ENCODE data around the gene WASHC1. TPM values are rescaled to one million over a fixed set of nuclear protein-coding genes. Genes with fewer than 3 reads are reported as not detected.
A peak's percentile ranks its signal among the peaks of the same experiment; 100 is the strongest.
"Not testable (repeated sequence)": the region's sequence is repeated elsewhere in the genome, so short reads cannot be mapped to it uniquely, and the experiment has no call there.

Gene WASHC1
- total and polyA plus RNA-seq, 12 donors, result 3.9 to 68.5 (median 11.1) TPM

DNA sequence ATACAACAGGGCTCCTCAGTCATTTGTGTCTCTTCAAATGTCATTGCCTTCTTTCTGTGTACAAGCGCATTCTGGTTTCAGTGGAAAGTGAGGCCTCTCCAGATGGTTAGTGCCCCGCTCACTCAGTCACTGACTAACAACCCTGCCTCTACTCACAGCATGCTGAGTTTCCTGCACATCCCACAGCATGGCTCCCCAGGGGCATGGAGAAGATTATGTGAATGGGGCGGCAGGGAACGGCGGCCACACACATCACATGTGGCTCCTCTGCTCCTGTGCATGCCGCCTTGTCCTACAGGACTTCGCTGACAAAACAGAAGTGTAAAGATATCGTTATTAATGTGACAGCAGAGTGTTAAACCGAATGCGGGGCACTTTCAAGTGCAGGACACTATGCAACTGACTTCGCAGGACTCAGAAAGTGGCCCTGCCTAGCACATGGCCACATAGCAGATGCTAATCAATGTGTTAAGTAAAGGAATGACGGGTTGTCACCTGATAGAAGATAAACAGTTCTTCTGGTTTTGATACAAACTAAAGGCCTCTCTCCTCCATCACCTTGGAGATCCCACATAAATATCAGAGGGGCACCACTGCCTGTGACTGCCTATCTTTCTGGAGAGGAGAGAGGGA lies 17.5 kb upstream of the WASHC1 start:
- intact Hi-C loops (cut with DNase I), result not testable (repeated sequence)

DNA sequence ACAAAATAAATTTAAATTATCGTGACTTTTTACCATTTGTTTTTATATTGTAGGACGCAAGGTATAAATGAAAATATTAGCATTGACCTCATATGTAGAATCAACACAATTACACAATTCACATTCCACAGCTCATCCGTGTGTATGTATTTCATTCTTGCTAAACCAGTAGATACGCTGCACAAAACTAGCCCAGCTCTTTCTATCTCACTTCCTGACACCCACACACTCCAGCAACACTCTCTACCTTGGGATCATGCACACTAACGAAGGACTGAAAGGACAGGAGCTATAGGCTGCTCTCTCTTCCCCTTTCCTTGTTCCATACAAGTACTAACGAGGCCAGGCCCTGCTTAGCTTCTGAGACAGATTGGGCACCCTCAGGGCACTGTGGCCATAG lies 16.9 kb upstream of the WASHC1 start:
- DNase-seq; intact Hi-C loops (cut with DNase I); H3K4me1 ChIP-seq (replicated peaks in 1 of 2); H3K27me3 ChIP-seq; H3K27ac ChIP-seq; H3K4me3 ChIP-seq; H3K9me3 ChIP-seq (replicated peaks in 1 of 3); H3K36me3 ChIP-seq (replicated peaks in 1 of 2): not testable (repeated sequence)
- WGBS, 4 donors, result 60 to 75% (median 67%) methylated on average over 6 of the region's 6 CpGs

More for the DNA sequence above, 17.5 kb upstream of the WASHC1 start:
- H3K36me3 ChIP-seq (replicated peaks in 1 of 2); H3K9me3 ChIP-seq (replicated peaks in 1 of 3); H3K27me3 ChIP-seq; H3K27ac ChIP-seq; H3K4me1 ChIP-seq (replicated peaks in 1 of 2); H3K4me3 ChIP-seq; DNase-seq: not testable (repeated sequence)
- WGBS, 4 donors, result 76 to 90% (median 79%) methylated on average over 8 to 11 of the region's 12 CpGs

DNA sequence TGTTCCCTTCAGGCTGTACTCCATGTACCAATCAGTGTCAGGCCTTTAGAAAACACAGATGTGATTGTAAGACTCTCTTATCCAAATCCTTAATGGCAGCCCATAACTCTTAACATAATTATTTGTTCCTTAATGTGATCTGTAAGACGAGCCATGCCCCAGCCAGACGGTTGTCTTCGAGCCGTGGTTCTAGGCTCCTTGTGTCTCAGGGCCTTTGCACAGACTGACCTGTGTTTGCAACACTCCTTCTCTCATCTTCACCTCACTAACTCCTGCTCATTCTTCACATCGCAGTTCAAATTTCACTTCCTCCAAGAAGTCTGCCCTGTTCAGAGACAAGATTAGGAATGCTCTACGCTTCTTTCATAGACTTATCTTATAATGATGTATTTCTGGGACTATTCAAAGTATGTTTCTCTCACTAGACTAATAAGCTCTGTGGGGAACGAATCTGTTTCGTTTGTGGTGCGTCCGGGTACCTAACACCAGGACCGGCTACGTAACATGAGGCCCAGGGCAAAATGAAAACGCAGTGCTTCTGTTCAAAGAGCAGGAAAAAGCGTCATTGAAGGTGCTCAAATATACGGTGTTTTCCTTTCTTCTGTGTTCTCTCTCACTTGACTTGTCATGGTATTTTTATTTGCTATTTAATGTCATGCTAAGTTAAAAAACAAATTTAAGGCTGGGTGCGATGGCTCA lies 16.1 kb upstream of the WASHC1 start:
- H3K27ac ChIP-seq; H3K4me3 ChIP-seq; H3K27me3 ChIP-seq; intact Hi-C loops (cut with DNase I); H3K4me1 ChIP-seq (replicated peaks in 1 of 2); H3K9me3 ChIP-seq (replicated peaks in 1 of 3); H3K36me3 ChIP-seq (replicated peaks in 1 of 2); DNase-seq: not testable (repeated sequence)
- WGBS, 4 donors, result 82 to 90% (median 87%) methylated on average over 12 to 16 of the region's 16 CpGs

DNA sequence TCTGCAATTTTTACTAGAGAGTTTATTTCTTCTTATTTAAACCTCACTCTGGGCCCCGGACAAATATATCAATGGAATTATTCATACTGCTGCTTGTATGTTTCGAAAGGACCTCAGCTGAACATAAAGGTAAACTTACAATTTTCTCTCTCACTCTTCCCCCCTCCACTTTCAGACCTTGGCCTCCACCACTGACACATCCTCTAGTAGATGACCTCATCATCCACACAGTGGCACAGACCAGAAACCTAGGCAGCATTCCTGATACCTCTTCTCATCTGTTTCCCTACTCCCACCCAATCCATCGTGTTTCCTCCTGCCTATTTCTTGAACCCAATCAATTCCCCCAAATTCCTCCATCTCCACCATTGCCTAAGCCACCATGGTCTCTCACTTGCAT lies 15.2 kb upstream of the WASHC1 start:
- WGBS, 4 donors, result 67 to 81% (median 75%) methylated on average over 3 of the region's 3 CpGs

DNA sequence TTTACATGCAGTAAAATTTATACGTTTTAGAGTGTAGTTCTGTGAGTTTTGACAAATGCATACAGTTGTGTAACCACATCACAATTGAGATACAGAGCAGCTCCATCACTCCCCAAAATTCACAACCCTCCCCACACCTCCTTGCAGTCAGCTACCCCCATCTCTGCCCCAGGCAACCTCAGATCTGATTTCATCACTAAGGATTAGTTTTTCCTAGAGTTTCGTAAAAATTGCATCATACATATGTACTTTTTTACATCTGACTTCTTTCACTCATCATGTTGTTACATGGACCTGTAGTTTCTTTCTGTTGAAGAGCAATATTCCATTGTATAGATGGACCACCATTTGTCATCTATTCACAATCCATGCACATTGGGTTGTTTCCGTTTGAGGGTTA lies 14.4 kb upstream of the WASHC1 start:
- DNase-seq; H3K27me3 ChIP-seq; H3K27ac ChIP-seq; H3K36me3 ChIP-seq (replicated peaks in 1 of 2); H3K4me3 ChIP-seq; H3K9me3 ChIP-seq (replicated peaks in 1 of 3); H3K4me1 ChIP-seq (replicated peaks in 1 of 2); intact Hi-C loops (cut with DNase I): not testable (repeated sequence)
- 80 to 92% (median 84%) methylated on average over 3 of the region's 3 CpGs for WGBS, 4 donors

More for the DNA sequence above, 15.2 kb upstream of the WASHC1 start:
- H3K27me3 ChIP-seq; H3K4me3 ChIP-seq; H3K36me3 ChIP-seq (replicated peaks in 1 of 2); intact Hi-C loops (cut with DNase I); H3K4me1 ChIP-seq (replicated peaks in 1 of 2); H3K27ac ChIP-seq; H3K9me3 ChIP-seq (replicated peaks in 1 of 3); DNase-seq: not testable (repeated sequence)

DNA sequence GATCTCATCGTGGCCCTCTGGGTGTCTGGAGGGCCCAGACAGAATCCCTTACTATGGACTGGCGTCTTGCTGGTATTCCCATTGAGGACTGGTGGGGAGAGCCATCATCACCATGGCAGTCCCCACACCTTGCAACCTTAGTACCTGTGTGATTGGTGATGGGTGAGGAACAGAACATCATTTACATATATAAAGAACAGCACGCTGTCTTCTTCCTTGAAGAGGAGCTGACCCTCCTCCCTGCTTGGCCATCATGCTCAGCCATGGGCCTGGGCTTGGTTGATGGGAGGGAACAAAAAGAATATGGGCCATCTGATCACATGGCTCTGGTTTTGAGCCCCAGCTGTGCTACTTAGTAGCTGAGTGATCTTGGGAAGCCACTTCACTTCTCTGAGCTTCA lies 13.9 kb upstream of the WASHC1 start:
- H3K9me3 ChIP-seq (replicated peaks in 1 of 3); H3K36me3 ChIP-seq (replicated peaks in 1 of 2); H3K4me3 ChIP-seq; H3K4me1 ChIP-seq (replicated peaks in 1 of 2); DNase-seq; H3K27me3 ChIP-seq; H3K27ac ChIP-seq; intact Hi-C loops (cut with DNase I): not testable (repeated sequence)
- WGBS, 4 donors, result 78 to 86% methylated on average over 3 of the region's 3 CpGs; no CpG with 5 or more reads in 2 of the 4 donors

DNA sequence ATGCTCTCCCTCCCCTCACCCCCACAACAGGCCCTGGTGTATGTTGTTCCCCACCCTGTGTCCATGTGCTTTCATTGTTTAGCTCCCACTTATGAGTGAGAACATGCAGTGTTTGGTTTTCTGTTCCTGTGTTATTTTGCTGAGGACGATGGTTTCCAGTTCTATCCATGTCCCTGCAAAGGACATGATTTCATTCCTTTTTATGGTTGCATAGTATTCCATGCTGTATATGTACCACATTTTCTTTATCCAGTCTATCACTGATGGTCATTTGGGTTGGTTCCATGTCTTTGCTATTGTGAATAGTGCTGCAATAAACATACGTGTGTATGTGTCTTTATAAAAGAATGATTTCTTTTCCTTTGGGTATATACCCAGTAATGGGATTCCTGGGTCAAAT lies 12.6 kb upstream of the WASHC1 start:
- H3K4me3 ChIP-seq; H3K9me3 ChIP-seq (replicated peaks in 1 of 3); H3K4me1 ChIP-seq (replicated peaks in 1 of 2); H3K27ac ChIP-seq; H3K27me3 ChIP-seq; H3K36me3 ChIP-seq (replicated peaks in 1 of 2); DNase-seq; intact Hi-C loops (cut with DNase I): not testable (repeated sequence)
- WGBS, 4 donors, result 75 to 89% (median 80%) methylated on average over 2 of the region's 2 CpGs

DNA sequence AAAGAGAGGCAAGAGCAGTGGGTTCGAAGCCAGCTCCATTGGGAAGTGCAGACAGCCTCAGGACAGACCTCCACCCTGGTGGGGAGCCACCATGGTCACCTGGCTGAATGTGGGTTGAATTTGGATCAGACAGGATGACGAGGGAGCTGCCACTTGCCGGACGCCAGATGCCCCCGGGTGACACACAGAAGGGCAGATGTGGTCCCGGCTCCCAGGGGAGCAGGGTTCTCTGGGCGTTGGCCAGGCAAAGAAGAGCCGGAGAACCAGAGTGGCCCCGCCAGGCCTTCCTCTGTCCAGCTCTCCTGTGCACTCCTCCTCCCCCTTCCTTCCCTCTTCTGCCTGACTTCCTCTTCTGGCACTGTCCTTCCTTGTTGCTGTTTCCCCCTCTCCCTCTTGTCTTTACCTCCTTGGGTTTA lies 12.0 kb upstream of the WASHC1 start:
- H3K4me3 ChIP-seq; intact Hi-C loops (cut with DNase I); H3K9me3 ChIP-seq (replicated peaks in 1 of 3); H3K36me3 ChIP-seq (replicated peaks in 1 of 2); H3K4me1 ChIP-seq (replicated peaks in 1 of 2); H3K27ac ChIP-seq; DNase-seq; H3K27me3 ChIP-seq: not testable (repeated sequence)
- WGBS, 4 donors, result 69 to 100% (median 83%) methylated on average over 3 to 9 of the region's 9 CpGs

DNA sequence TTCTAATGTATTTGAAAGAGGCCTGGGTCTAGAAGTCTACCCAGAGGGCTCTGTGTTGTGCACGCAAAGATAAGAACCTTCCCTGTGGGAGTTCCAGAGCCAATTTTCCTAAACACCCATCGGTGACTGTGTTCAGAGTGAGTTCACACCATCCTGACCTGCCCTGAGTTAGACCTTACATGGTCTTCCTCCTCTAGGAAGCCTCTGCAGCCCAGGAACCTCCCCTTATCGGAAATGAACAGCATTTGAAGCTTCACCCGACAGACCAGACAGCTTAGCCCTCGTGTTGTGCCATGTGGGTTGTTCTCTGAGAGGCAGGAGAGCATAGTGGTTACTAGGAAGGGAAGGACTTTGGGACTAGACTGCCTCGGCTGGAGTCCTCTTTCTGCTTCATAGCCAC lies 3.1 kb upstream of the WASHC1 start:
- H3K27me3 ChIP-seq; H3K4me3 ChIP-seq; H3K9me3 ChIP-seq (replicated peaks in 1 of 3); intact Hi-C loops (cut with DNase I); DNase-seq; H3K4me1 ChIP-seq (replicated peaks in 1 of 2); H3K36me3 ChIP-seq (replicated peaks in 1 of 2); H3K27ac ChIP-seq: not testable (repeated sequence)
- WGBS, 4 donors, result 71 to 85% (median 78%) methylated on average over 4 to 5 of the region's 6 CpGs; no CpG with 5 or more reads in 1 of the 4 donors

DNA sequence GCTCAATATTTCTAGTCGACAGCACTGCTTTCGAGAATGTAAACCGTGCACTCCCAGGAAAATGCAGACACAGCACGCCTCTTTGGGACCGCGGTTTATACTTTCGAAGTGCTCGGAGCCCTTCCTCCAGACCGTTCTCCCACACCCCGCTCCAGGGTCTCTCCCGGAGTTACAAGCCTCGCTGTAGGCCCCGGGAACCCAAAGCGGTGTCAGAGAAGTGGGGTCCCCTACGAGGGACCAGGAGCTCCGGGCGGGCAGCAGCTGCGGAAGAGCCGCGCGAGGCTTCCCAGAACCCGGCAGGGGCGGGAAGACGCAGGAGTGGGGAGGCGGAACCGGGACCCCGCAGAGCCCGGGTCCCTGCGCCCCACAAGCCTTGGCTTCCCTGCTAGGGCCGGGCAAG lies 481 bp downstream of the WASHC1 start:
- H3K36me3 ChIP-seq (replicated peaks in 1 of 2); H3K4me1 ChIP-seq (replicated peaks in 1 of 2); DNase-seq; intact Hi-C loops (cut with DNase I); H3K9me3 ChIP-seq (replicated peaks in 1 of 3); H3K27ac ChIP-seq; H3K27me3 ChIP-seq: not testable (repeated sequence)
- WGBS, 4 donors, result 0 to 1% (median 0%) methylated on average over 3 to 14 of the region's 30 CpGs; no CpG with 5 or more reads in 1 of the 4 donors
- H3K4me3 ChIP-seq, result peak overlapping the region in 1 of 4 donors; percentile 52

DNA sequence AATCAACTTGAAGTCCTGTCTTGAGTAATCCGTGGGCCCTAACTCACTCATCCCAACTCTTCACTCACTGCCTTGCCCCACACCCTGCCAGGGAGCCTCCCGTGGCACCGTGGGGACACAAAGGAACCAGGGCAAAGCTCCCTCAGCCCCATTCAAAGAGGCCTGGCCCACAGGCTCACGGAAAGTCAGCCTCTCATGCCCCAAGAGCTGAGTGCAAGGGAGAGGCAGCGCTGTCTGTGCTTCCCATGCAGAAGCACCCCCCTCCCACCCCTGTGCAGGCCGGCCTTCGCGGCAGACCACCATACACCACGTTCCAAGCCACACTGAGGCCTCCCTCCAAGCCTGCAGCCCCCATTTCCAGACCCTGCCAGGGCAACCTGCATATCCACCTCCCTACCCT lies 7.6 kb downstream of the WASHC1 start:
- H3K4me3 ChIP-seq; intact Hi-C loops (cut with DNase I); H3K27ac ChIP-seq; H3K9me3 ChIP-seq (replicated peaks in 1 of 3); H3K36me3 ChIP-seq (replicated peaks in 1 of 2); DNase-seq; H3K27me3 ChIP-seq; H3K4me1 ChIP-seq (replicated peaks in 1 of 2): not testable (repeated sequence)
- WGBS, 4 donors, result 96 to 100% (median 97%) methylated on average over 1 to 5 of the region's 9 CpGs; no CpG with 5 or more reads in 1 of the 4 donors

Data from adrenal gland (tissue), 12 donors.